Measurements from ENCODE around the gene GRIA1.
"Not testable (repeated sequence)": the region's sequence is repeated elsewhere in the genome, so short reads cannot be mapped to it uniquely, and the experiment has no call there.

Gene GRIA1

DNA sequence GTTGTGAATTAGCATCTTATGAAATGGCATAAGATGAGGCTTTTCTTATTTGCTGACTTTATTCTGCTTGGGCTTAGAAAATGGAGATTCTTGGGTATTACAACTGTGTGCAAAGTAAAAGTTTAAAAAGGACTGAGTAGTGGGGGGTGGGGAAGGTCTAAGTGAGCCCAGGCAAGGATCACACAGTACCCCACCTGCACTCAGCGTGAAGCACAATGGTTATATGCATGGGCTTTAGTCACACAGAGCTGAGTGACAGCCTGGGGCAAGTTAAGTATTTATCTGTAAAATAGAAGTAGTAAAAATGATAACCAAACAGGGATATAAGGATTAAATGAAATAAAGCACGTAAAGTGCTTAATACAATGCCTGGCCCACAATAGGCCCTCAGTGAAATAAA is 300.9 kb downstream of the GRIA1 start:
- no peak for DNase-seq

DNA sequence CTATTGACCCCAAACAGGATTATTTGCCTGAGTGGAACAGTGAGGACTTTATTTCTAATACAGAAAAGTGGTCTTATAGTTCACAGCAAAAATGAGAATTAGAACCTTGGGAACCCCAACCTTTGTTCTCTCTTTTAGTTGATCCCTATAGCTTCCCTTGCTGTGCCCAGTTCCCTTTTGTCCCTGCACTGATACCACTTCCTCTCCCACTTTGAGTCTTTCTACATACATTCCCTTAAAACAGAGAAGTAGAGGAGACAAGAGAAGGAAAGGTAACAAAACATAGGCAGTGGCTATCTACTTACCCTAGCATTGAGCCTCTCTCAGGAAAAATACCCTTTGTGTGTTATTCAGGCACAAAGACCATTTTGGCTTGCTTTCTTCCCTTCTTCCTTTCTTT is 301.8 kb downstream of the GRIA1 start:
- DNase-seq = no peak

DNA sequence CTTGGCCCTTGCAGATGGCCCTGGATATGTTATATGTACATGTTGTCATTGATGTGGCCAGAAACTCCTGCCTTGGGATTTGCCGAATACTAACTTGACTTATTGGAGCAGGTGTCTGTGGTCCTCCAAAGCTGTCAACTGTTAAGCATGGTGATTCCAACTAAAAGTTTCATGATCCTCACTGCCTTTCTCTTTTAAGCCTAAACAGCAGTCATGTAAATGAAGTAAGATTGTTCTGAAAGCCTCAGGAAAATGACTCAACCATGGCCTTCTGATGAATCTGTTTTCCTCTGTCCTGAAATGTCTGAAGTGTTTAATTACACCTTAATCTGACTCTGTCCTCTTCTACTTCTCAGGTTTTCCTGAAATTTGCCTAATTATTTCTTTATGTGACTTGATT is 303.2 kb downstream of the GRIA1 start:
- DNase-seq = no peak

DNA sequence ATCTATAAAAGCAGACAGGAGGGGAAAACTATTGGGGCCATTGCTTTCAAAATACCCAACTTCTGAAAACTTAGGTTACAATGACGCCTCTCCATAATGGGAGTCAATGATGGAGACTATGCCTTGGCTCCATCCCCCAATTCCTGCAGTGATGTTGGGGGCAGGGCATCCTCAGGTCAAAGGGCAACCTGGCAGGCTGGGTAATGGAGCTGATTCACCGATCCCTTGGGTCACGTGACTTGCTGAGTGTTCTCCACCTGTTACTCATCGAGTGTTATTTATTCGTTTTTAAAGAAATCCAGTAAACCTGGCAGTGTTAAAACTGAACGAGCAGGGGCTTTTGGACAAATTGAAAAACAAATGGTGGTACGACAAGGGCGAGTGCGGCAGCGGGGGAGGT is 303.9 kb downstream of the GRIA1 start:
- DNase-seq = no peak

DNA sequence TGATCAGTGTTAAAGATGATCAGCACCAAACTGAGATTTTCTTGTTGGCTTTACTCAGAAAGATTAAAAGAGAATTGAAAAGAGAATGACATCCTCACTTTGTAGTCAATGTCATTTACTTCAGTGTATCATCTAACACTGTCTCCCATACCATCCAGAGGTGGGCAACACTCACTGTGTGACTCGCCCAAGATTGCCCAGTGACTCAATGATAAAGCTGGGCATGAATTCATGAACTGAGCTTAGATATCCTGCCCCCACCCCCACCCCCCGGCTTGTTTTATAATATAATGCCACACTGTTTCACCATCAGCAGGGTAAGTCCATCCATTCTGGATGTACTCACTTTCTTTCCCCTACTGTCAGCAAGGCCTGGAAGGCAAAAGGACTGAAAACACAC is 306.1 kb downstream of the GRIA1 start:
- no peak for DNase-seq

DNA sequence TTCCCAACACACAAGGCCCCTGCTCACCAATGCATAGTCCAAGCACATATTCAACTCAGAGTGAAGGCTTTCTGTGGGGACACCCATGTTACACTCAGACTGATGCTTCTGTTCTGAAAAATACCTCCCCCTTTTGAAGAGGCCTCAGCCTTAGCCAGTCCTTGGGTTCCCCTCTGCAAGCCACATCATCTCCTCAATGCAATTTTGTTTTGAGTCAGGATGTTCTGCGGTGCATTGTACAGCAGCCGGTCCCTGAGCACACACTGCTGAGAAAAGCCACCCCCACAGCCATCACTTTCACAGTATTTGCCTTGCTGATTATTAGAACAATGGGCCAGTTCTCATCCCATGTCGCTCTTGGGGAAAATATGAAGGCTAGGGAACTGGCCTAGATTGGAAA is 307.0 kb downstream of the GRIA1 start:
- DNase-seq = no peak

DNA sequence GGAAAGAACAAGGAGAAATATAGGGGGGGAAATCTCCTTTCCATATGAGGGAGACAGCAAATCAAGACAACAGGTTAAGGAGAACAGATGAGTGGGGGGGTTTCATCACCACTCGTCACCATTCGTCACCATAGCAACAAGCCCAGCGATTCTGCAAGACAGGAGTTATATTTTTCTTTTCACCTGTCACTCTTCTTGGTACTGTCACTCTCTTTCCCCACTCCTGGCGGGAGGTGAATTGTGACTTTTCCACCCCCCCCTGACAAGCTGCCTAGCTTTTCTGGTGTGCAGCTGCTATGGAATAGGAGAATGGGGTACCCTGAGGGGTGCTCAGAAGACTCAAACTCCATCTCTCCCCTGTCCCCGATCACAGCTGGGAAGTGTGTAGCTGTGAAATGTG is 308.4 kb downstream of the GRIA1 start:
- no peak for DNase-seq

DNA sequence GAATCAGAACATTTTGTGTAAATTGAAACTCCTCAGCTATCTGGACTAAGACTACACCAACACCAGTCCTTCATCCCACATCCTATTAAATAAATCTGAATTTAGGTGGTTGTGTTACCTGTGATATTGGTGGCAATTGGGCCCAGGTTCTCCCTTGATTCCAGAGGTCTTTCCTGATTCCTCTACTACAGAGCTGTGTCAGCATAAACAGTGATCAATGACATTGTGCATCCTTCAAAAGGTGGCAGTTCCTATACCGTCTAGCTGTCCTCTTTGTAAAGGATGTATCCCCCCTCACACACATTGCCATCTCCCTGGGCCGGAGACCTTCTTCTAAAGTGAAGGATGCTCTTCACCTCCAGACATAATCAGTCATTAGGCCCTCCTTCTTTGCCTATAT is 309.0 kb downstream of the GRIA1 start:
- DNase-seq = no peak

DNA sequence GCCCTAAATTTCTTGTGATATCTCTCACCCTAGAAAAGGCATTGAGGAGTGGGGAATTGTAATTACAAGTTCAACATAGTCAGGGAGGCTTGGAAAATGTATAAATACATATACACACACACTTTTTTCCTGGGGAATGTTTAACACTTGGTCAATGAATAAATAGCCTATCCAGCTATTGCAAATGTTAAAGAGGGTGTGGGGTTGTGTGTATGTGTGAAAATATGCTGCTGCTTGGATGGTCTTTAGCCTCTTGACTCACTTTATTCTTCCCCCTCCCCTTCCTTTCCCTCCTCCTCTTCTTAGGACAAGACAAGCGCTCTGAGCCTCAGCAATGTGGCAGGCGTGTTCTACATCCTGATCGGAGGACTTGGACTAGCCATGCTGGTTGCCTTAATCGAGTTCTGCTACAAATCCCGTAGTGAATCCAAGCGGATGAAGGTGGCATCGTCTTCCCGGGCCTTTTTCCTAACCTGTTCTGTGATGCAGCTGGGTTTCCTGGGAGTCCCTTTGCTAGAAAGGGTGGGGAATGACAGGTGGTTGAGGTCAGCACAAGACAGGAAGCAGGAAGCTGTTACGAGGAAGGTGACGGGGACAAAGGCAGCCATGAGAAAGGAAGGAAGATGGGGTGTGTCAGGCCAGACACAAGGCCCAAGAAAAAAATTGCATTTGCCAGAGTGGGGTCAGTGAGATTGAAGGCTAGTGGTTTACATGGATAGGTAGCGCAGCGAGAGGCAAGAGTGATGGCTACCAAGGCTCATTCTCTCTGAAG is 311.8 kb downstream of the GRIA1 start:
- no peak for DNase-seq

DNA sequence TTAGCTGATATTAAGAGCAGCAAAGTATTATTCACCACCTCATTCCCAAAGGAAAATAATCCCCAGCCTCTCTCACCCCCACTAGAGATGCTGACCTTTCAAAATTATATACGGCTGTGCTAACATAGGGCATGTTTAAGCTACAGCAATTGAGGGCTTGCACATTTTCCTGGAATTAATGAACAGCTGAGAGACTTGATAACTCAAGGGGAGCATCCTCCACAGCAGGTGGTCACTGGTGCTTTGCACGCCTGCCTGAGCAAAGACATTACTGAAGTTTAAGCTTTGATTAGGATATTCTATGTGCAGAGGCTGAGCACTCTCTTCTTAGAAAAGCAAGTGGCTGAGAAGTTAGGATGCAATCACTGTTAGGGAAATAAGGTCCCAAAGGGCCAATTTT is 317.3 kb downstream of the GRIA1 start:
- no peak for DNase-seq

DNA sequence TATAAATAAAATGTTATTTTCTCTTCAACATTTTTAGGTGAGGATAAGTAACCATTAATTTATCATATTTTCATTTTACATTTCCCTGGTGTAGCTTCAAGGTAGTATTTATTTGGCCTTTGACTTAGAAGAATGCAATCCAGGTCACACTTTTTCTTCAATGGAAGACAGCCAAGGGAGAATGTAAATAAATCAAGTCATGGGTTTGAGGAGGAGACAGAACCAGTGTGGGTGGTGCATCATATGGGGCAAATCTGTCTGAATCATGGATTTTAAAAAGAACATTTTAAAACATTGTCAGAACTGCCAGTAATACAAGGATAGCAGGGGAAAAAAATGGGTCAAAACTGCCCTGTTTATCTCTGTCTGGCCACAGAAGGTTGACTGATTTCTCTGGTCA is 318.7 kb downstream of the GRIA1 start:
- no peak for DNase-seq

DNA sequence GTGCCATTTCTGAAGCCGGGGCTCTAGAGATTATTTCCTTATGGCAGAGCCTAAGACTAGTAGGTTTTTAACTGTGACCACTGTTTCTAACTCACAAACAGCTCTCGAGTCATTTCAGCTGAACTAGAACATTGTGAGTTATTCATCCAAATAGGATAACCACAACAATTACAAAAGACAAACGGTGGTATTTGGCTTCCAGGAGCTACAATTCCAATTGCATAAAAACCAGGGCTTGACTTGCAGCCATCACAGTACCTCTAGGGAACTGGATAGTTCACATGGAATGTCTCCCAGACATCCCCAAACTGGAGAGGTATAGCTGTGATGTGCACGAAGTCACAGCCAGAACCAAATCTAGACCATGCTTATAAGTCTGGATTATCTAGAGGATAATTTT is 323.4 kb downstream of the GRIA1 start:
- DNase-seq = no peak

DNA sequence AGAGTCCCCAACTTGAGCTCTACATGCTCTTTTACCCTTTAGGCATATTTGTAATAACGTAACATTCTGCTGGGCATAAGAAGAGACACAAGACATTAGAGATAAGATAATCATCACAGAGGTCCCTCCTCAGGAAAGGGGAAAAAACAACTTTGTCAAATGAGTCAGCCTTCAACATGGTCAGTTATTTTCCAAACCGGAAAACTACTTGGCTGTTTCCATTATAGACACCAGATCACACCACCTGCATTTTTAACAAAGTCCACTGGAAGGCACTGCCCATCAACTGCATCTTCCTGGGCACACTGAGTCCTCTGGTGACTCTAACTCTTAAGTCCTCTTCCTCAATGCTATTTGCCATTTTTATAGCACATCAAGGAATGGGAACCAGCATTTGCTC is 326.4 kb downstream of the GRIA1 start:
- no peak for DNase-seq

DNA sequence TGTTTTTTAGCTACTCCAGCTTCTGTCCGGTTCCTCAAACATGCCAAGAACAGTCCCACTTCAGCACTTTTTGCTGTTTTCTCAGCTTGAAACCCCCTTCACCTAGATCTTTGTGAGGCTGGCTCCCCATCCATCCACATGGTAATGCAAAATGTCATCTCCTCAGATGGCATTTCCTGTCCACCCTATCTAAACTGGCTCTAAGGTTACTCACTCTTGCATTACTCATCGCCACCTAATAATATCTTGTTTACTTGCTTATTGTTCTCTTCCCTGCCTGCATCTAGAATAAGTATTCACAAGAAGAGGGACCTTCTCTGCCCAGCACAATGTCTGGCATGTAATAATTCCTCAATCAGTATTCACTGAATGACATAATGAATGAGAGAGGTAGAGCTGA is 328.2 kb downstream of the GRIA1 start:
- DNase-seq = no peak

DNA sequence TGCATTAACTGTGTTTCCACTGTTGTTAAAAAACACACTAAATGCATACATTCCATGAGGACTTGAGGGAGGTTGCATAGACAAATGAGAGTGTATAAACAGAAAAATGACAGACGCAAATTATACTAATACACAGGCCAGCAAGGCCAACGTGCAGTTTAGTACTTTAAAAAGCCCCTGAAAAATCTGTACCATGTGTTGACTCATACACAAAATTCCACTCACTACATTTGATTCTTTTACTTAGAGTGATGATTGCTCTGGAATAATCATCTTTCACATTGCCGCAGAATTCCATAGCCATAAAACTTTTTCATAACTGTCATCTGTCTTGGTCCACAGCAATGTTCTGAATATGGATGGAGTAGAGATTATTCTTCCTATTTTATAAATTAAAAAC is 332.6 kb downstream of the GRIA1 start:
- DNase-seq = no peak

DNA sequence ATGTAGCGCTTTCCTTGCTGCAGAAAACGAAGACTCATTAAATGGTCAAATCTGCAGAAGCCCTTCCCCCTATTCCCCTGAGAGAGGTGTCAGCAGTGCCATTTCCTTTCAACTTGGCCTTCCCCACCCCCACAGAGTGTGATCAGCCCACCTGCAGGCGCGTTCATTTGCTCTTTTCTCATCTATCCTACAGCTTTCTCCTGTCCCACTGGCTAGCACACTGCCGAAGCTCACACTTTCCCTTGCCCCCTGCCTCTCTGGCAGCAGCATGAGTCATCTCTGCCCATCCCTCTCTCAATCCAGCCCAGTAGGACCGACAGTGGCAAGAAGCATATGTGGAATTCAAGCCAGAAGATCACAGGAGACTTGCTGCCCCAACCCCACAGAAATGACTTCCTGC is 334.4 kb downstream of the GRIA1 start:
- DNase-seq = no peak

DNA sequence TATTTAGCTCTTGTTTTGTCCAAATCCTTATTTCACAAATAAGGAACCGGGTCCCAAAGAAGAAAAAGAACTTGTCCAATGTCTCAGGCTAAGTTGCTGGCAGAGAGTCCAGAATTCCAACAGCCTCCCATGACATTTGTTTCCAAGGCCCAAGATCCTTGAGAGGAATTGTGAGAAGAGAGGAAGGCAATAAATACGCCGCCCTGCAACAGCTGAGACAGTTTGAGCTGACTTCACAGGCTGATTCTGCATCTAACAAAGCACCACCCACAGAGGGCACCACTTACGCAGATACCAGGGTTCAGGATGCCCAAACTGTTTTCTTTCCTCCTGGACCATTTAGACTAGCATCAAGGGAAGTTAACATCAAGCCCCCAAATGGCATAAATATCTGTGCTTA is 336.9 kb downstream of the GRIA1 start:
- DNase-seq = no peak

DNA sequence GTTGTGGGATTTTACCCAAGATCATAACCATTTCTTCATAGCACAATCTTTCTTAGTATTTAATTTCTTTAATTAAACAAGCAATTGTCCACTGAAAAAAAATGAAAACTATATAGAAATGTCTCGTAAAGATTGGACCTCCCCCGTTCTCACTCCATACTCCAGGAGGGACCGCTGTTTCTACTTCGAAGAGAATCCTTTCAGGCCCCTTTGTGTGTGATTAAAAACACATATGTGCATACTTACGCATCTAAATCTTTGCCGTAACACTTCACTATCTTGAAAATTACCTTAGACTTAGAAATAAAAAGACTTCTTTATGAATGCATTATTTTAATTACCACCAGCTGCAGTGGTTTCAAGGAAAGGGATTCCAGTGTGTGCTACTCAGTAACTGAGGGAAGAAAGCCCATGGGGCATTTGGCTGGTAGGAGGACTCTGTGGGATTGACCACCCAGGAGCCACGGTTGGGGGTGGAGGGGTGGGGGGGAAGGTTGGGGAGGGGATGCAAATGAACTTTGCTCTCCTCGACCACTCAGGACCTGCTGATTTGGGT is 339.1 kb downstream of the GRIA1 start:
- no peak for DNase-seq

DNA sequence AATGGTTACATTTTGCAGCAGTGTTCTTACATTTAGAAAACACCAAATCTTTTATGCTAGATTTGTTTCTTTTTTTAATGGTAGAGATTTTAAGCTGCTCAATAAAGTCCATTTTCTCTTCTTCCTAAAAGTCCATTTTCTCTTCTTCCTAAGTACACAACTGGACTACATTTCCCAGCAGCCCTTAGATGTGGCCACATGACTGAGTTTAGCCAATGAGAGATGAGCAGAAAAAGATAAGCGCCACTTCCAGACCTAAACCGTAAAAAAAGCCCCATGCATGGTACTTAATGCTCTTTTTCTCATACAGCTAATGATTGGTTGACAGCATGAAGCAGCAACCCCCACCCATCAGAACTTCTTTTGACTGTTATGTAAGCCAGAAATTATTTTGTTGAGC is 341.5 kb downstream of the GRIA1 start:
- DNase-seq = no peak

DNA sequence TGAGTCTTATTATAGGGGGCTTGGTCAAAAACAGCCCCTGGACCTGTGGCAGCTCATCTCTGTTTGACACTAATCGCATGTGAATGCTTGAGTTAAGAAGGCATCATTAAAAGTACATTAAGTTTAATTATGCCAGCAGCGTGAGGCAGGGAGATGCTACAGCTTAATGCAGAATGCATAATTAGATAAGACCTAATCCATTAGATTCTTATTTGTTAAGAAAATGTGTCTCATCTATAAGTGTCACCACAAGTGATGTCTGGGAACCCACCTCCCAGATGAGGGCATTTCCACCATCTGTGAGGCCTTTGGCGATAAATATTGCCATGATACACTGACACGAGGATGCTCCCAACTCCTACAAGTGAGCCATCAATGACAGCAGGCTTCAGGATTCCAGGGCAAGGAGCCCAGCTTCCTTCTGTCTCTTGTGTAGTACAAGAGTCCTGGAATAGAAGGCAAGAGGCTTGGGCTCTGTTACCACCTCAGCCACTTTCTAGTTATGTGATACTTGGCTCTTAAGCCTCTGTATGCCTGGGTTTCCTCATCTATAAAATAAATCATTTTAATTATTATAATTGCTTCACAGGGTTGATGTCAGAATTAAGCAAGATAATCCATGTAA is 345.5 kb downstream of the GRIA1 start:
- DNase-seq = no peak

DNA sequence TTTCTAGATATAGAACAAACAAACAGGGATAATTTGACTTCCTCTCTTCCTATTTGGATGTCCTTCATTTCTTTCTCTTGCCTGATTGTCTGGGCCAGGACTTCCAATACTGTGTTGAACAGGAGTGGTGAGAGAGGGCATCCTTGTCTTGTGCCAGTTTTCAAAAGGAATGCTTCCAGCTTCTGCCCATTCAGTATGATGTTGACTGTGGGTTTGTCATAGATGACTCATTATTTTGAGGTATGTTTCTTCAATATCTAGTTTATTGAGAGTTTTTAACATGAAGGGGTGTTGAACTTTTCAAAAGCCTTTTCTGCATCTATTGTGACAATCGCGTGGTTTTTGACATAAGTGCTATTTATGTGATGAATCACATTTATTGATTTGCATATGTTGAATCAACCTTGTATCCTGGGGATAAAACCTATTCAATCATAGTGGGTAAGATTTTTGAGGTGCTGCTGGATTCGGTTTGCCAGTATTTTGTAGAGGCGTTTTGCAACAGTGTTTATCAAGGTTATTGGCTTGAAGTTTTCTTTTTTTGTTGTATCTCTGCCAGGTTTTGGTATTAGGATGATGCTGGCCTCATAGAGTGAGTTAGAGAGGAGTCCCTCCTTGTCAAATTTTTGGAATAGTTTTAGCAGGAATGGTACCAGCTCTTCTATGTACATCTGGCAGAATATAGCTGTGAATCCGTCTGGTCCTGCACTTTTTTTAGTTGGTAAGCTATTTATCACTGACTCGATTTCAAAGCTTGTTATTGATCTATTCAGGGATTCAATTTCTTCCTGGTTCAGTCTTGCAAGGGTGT is 359.0 kb downstream of the GRIA1 start:
- not testable (repeated sequence) for DNase-seq

DNA sequence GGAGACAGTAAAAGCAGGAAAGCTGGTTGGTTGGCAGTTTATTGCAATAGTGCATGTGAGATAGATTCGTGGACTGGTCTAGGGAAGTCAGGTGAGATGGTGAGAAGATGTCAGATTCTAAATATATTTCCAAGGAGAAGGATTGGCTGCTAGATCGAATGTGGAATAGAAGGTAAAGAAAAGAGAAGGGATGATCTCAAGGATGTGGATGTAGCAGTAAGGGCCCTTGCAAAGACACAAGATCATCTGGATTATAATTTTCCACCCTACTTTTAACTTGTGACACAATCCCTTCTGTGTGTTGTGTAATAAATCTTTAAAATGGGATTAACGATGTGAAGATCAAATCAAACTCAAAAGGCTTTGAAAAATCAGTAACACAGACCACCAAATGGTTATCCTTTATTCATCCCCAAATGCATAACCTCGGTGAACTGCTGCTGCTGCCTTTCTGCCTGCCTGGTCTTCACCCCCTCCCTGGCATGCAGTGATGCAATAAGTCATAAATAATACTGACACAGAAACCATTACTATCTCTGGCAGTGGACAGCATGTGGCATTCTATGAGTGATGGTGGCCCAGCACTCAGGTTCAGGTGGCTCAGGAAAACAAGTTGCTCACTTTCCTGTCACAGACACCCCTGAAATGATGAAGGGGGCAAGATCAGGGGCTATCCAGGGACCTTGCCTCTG is 369.9 kb downstream of the GRIA1 start:
- no peak for DNase-seq

DNA sequence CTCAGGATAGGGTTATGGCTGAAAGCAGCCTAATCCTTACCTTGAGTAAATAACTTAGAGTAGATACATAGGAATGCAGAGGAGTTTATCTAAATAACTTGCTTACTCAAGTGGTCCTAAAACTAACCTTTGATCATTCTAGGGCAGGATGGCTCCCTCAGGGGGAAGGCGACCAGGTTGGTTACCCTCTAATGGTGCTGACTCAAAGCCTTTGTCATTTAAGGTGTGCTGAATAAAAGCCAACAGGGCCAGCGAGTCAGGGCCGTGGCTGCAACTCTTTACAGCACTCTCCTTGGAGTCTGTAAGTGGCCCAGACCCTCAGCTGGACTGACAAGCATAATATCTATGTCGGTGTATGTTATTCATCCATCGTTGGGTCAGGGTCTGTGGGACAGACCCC is 372.4 kb downstream of the GRIA1 start:
- not testable (repeated sequence) for DNase-seq

All from CD4-positive, alpha-beta T cell treated with Interleukin-15 for 1 hour (primary cell).